A673 (cell line): ENCODE data around the gene TGFA. TPM values are rescaled to one million over a fixed set of nuclear protein-coding genes. Genes with fewer than 3 reads are reported as not detected.

Experiments used
- BruUV-seq: library from RNA; stranded (reverse); fragments of 400-500 nt; replicated peaks from 2 replicates; lab custom pipeline; 2021; lab: Mats Ljungman, UMichigan
- CTCF ChIA-PET: fragments of 300-600 bp; sonication (Branson Sonifier 250); formaldehyde crosslinking; loops from one replicate; lab custom pipeline; 2022; ENCODE audit warnings: antibody characterized with exemption; lab: Charles Lee
- POLR2A ChIA-PET: fragments of 300-600 bp; sonication (Branson Sonifier 250); formaldehyde crosslinking; loops from one replicate; lab custom pipeline; 2022; ENCODE audit warnings: antibody characterized with exemption; ENCODE audit not compliant: low non-redundant PET; lab: Charles Lee
- DNase-seq: peaks from one replicate; pipeline ENCODE4 v3.0.0-alpha.2; 2015; ENCODE audit warnings: low spot score
- H3K27ac ChIP-seq: fragments of 200-600 bp; sonication (generic); 2 replicates; pipeline ENCODE4 v1.5.1; 2016; ENCODE audit warnings: mixed run types, low read depth, mild to moderate bottlenecking, mixed read lengths, antibody characterized with exemption, low read length; ENCODE audit not compliant: poor library complexity, severe bottlenecking
- H3K27me3 ChIP-seq: fragments of 200-600 bp; sonication (generic); replicated peaks from 2 replicates; pipeline ENCODE4 v1.6.1; 2017; ENCODE audit warnings: mixed run types, low read depth, mild to moderate bottlenecking, mixed read lengths, antibody characterized with exemption, low read length; ENCODE audit not compliant: insufficient read depth, poor library complexity
- H3K36me3 ChIP-seq: fragments of 200-600 bp; sonication (generic); 2 replicates; pipeline ENCODE4 v1.6.1; 2016; ENCODE audit warnings: mixed run types, mild to moderate bottlenecking, mixed read lengths, antibody characterized with exemption, low read length; ENCODE audit not compliant: insufficient read depth, poor library complexity, severe bottlenecking
- H3K4me1 ChIP-seq: fragments of 200-600 bp; sonication (generic); 2 replicates; pipeline ENCODE4 v1.6.1; 2017; ENCODE audit warnings: mixed run types, mild to moderate bottlenecking, mixed read lengths, antibody characterized with exemption, low read length; ENCODE audit not compliant: insufficient read depth, poor library complexity, severe bottlenecking
- H3K4me3 ChIP-seq: fragments of 200-600 bp; sonication (generic); 2 replicates; pipeline ENCODE4 v1.5.1; 2016; ENCODE audit warnings: low read depth, mixed run types, mild to moderate bottlenecking, mixed read lengths, low read length; ENCODE audit not compliant: poor library complexity, severe bottlenecking
- H3K9me3 ChIP-seq: fragments of 200-600 bp; sonication (generic); 2 replicates; pipeline ENCODE4 v1.6.1; 2016; ENCODE audit warnings: mixed run types, low read depth, mild to moderate bottlenecking, mixed read lengths, antibody characterized with exemption, low read length; ENCODE audit not compliant: poor library complexity, severe bottlenecking
- CTCF ChIP-seq: fragments of 300-800, 200-600 bp; sonication (generic); conservative IDR thresholded peaks from 2 replicates; pipeline ENCODE4 v1.5.1; 2017; ENCODE audit warnings: low read depth, mild to moderate bottlenecking, antibody characterized with exemption, low read length, moderate library complexity, mixed read lengths
- EZH2 ChIP-seq: fragments of 200-600 bp; sonication (generic); IDR thresholded peaks from 2 replicates; pipeline ENCODE4 v1.6.1; 2017; ENCODE audit warnings: borderline replicate concordance, low read depth, mild to moderate bottlenecking, mixed read lengths, antibody characterized with exemption, low read length; ENCODE audit not compliant: poor library complexity, severe bottlenecking
- intact Hi-C: fragments of 100-400 bp; cut with micrococcal nuclease; formaldehyde crosslinking; loops from one replicate; pipeline ENCODE4 v1.10.0; 2022; ENCODE audit not compliant: unreplicated experiment
- total RNA-seq: library from RNA; stranded (reverse); gene quantifications from 2 replicates; pipeline ENCODE4 v1.2.3, GENCODE V29; 2021

TGFA gene
- total RNA-seq, 1 experiment from 2014 or later = 0.13 TPM

DNA sequence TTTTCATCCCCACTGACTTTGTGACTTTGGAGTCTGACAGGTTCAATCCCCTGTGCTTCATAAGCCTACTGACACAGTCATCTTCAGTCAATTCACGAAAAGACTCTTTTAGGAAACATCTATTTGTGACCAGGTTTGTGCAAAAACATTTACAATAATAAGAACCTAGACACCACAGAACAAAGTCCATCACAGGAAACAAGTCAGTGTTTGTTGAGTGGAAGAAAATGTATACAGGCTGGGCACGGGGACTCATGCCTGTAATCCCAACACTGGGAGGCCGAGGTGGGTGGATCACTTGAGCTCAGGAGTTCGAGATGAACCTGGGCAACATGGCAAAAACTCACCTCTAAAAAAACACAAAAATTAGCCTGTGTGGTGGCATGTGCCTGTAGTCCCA, 49.7 kb downstream of the TGFA start:
- DNase-seq = no peak
- intact Hi-C loops = no loop called here
- no peaks in the 10 kb centered on the region for H3K36me3 ChIP-seq
- H3K4me1 ChIP-seq = no peaks in the 10 kb centered on the region
- BruUV-seq = no TSS peak
- ChIA-PET POLR2A (no interaction called here), CTCF (no interaction called here)
- no peak overlapping the region for H3K4me3 ChIP-seq
- no peaks in the 10 kb centered on the region for H3K9me3 ChIP-seq
- TF ChIP-seq EZH2 (no peak), CTCF (no peak)
- peaks cover 19% of the 10 kb centered on the region for H3K27me3 ChIP-seq
- no peak overlapping the region for H3K27ac ChIP-seq

DNA sequence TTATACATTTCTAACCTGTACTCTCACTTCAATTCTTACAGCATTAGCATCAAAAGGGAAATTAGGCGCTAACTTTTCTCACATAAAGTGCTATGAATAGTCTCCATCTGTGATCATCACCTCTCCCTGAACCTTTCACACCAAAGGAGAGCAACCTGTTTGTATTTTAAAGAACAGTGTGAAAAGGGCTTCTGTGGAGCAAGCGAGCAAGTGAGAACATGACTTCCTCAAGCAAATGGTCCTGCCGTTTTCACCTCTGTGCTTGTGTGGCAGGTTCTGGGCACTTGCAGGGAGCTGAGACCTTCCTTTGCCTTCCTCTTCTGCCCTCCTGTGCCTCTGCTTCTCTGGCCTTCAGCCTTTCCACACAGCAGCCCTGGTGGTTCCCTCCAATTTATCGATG, 51.9 kb downstream of the TGFA start:
- Histone ChIP-seq H3K4me1 (no peaks in the 10 kb centered on the region), H3K27ac (no peak overlapping the region), H3K9me3 (no peaks in the 10 kb centered on the region), H3K36me3 (no peaks in the 10 kb centered on the region), H3K27me3 (peaks cover 31% of the 10 kb centered on the region), H3K4me3 (no peak overlapping the region)
- DNase-seq = no peak
- no TSS peak for BruUV-seq
- ChIA-PET CTCF (no interaction called here), POLR2A (no interaction called here)
- no peak for TF ChIP-seq EZH2
- no peak for TF ChIP-seq CTCF
- intact Hi-C loops = no loop called here

DNA sequence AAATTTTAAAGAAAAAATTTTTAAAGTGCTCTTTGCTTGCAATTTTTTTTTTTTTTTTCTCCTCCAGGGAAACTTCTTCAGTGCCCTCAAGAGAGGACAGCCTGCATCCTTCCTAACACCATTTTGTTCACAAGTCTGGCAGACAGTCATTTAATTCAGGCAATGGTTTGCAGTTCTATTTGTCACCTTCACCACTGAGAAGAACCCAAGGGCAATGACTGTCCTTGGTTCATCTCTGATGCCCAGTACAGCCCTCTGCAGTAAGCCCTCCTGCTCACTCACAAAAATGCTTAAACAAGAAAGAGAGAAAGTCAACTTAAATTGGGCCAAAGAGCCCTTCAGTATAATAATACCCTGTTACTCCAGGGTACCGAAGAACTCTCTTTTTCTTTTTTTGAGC, 52.4 kb downstream of the TGFA start:
- BruUV-seq = no TSS peak
- intact Hi-C loops = no loop called here
- peaks cover 36% of the 10 kb centered on the region for H3K27me3 ChIP-seq
- TF ChIP-seq EZH2 (no peak), CTCF (no peak)
- H3K4me3 ChIP-seq = no peak overlapping the region
- no peaks in the 10 kb centered on the region for H3K4me1 ChIP-seq
- no peak overlapping the region for H3K27ac ChIP-seq
- no peaks in the 10 kb centered on the region for H3K9me3 ChIP-seq
- DNase-seq = no peak
- ChIA-PET CTCF (no interaction called here), POLR2A (no interaction called here)
- H3K36me3 ChIP-seq = no peaks in the 10 kb centered on the region
